ENCODE measurements around the gene NFYB.

The NFYB gene

GRCh38 chr12:104155711-104156555, 17.9 kb upstream of the NFYB start:
- no peak for DNase-seq

- no peak for DNase-seq
These were observed 16.8 kb upstream of the NFYB start for GRCh38 chr12:104154806-104155205.

GRCh38 chr12:104154286-104154685, 16.3 kb upstream of the NFYB start:
- DNase-seq, result no peak

- no peak for DNase-seq
These were observed 14.8 kb upstream of the NFYB start for GRCh38 chr12:104152685-104153241.

GRCh38 chr12:104150416-104150815, 12.4 kb upstream of the NFYB start:
- DNase-seq, result no peak

- DNase-seq, result no peak
These were observed 9.3 kb upstream of the NFYB start for GRCh38 chr12:104147346-104147745.

GRCh38 chr12:104143918-104144317, 5.9 kb upstream of the NFYB start:
- no peak for DNase-seq

- no peak for DNase-seq
These were observed 5.0 kb upstream of the NFYB start for GRCh38 chr12:104143002-104143401.

- DNase-seq, result no peak
These were observed 4.5 kb upstream of the NFYB start for GRCh38 chr12:104142543-104142942.

GRCh38 chr12:104138797-104139152, 765 bp upstream of the NFYB start:
- no peak for DNase-seq

GRCh38 chr12:104137001-104137901, 759 bp downstream of the NFYB start:
- no peak for DNase-seq

- no peak for DNase-seq
These were observed 1.4 kb downstream of the NFYB start for GRCh38 chr12:104136577-104136976.

GRCh38 chr12:104134882-104135281, 3.1 kb downstream of the NFYB start:
- no peak for DNase-seq

- DNase-seq, result no peak
These were observed 4.1 kb downstream of the NFYB start for GRCh38 chr12:104133866-104134265.

- DNase-seq, result no peak
These were observed 4.7 kb downstream of the NFYB start for GRCh38 chr12:104133321-104133720.

GRCh38 chr12:104132351-104132956, 5.6 kb downstream of the NFYB start:
- DNase-seq, result no peak

- DNase-seq, result no peak
These were observed 6.4 kb downstream of the NFYB start for GRCh38 chr12:104131609-104132008.

- DNase-seq, result no peak
These were observed 7.2 kb downstream of the NFYB start for GRCh38 chr12:104130760-104131159.

- no peak for DNase-seq
These were observed 11.5 kb downstream of the NFYB start for GRCh38 chr12:104126548-104126947.

GRCh38 chr12:104122298-104122697, 15.7 kb downstream of the NFYB start:
- DNase-seq, result no peak

GRCh38 chr12:104121001-104121400, 17.0 kb downstream of the NFYB start:
- DNase-seq, result no peak

- no peak for DNase-seq
These were observed 22.4 kb downstream of the NFYB start for GRCh38 chr12:104115587-104115975.
